GM21717 (cell line): ENCODE data around the gene OR6C2.
"Not testable (repeated sequence)": the region's sequence is repeated elsewhere in the genome, so short reads cannot be mapped to it uniquely, and the experiment has no call there.

ENCODE experiments used
- ATAC-seq: cut with Tn5 transposase; IDR thresholded peaks from one replicate; pipeline ENCODE4 v1.9.1; 2021; ENCODE audit warnings: mild to moderate bottlenecking, moderate library complexity; ENCODE audit not compliant: unreplicated experiment

OR6C2 gene

DNA sequence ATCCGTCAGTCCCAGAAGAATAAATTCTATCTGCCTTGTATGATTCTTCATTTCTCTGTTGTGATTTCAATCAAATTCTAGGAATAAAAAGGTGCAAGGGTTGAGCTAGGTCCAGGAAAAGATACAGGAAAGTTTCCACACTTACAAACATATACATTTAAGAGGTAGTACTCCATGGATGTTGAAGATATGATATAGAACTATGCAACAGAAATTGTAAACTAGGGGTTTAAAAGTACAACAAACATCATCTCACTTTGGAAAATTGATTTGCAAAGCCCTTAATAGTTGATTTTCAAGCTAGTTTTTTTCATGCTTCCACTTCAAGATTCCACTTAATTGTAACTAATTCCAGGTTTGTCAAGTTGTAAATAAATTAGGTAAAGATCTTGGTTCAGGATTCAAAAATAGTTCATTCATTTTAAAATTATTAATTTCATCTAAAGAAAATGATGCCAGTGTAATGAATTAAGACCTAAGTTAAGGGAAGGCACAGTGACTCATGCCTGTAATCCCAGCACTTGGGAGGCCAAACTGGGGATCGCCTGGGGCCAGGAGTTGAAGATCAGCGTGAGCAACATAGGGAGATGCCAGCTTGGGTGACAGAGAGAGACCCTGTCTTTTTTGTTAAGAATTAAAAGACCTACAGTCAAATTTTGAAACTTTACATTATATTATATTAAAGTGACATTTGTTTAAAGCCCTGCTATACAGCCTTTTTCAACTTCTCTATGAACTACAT, 26.4 kb downstream of the OR6C2 start, which contains the start of gene OR6C70:
Gene OR6C70 (minus strand): TSS at position 51 of the 742 bp plus-strand sequence. CDS start 0 bp downstream, at position 51.
- no peak for ATAC-seq

DNA sequence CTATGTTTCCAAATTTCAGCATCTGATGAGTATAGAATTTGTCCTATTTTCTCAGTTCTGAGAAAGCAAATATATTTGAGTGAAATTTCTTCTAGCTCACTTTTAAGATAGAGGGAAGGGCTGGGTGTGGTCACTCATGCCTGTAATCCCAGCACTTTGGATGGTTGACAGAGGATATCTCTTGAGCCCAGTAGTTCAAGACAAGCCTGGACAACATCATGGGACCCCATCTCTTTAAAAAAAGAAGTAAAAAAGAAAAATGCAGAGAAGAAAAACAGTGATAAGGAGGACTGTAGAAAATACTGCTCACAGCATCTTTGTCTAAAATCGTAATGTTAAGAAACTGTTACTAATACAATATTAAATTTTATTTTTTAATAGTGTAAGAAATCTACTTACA, 28.4 kb downstream of the OR6C2 start:
- no peak for ATAC-seq

DNA sequence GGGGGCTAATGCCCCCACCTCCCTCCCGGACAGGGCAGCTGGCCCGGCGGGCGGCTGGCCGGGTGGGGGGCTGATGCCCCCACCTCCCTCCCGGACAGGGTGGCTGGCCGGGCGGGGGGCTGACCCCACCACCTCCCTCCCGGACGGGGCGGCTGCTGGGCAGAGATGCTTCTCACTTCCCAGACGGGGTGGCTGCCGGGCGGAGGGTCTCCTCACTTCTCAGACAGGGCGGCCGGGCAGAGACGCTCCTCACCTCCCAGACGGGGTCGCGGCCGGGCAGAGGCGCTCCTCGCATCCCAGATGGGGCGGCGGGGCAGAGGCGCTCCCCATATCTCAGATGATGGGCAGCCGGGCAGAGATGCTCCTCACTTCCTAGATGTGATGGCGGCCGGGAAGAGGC, 35.3 kb downstream of the OR6C2 start:
- ATAC-seq = not testable (repeated sequence)

DNA sequence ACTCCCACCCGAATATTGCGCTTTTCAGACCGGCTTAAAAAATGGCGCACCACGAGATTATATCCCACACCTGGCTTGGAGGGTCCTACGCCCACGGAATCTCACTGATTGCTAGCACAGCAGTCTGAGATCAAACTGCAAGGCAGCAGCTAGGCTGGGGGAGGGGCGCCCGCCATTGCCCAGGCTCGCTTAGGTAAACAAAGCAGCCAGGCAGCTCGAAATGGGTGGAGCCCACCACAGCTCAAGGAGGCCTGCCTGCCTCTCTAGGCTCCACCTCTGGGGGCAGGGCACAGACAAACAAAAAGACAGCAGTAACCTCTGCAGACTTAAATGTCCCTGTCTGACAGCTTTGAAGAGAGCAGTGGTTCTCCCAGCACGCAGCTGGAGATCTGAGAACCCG, 40.4 kb downstream of the OR6C2 start:
- not testable (repeated sequence) for ATAC-seq

DNA sequence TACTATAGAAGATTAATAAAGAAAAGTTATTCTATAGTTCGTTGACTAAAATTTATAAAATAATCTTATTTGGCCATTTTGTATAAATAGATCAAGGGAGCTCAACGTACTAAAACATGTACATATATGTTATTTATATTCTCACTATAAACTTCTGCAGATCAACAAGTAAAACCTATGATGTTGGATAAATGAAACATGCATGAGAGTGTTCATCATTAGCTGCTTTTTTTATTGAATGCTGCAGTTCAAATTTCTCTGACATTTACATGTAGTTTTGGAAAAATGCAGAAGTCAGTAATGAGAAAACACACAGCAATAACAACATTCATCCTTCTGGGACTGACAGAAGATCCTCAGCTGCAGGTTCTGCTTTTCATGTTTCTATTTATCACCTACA, 48.2 kb downstream of the OR6C2 start, which contains the start of gene OR6C68:
Gene OR6C68 (plus strand): TSS at position 301 of the 400 bp plus-strand sequence. CDS start 0 bp downstream, at position 301.
- ATAC-seq = no peak

DNA sequence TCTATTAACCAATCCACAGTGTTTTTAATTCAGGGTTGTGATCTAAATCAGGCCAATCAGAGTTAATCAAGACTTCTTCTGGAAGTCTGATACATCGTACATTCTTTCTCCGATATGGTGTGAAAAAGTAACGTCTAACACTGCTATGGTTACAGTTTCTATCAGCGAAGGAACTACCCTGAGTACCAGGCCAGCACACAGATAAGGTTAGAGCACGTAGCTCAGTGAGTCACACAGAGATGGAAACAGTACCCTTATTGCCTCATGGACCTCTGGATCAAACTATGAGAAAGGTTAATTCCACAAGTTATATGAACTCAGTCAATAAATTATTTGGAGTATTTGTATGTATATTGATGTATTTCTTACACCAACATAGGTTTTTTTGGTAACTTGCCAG, 51.6 kb downstream of the OR6C2 start:
- ATAC-seq = no peak

DNA sequence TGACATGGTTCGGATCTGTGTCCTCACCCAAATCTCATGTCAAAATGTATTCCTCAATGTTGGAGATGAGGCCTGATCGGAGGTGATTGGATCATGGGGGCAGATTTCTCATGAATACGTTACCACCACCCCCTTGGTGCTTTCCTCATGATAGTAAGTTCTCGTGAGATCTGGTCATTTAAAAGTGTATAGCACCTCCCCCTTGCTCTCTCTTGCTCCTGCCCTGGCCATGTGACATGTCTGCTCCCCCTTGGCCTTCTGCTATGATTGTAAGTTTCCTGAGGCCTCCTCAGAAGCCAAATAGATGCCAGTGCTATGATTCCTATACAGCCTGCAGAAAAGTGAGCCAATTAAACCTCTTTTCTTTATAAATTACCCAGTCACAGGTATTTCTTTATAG, 55.4 kb downstream of the OR6C2 start:
- no peak for ATAC-seq

DNA sequence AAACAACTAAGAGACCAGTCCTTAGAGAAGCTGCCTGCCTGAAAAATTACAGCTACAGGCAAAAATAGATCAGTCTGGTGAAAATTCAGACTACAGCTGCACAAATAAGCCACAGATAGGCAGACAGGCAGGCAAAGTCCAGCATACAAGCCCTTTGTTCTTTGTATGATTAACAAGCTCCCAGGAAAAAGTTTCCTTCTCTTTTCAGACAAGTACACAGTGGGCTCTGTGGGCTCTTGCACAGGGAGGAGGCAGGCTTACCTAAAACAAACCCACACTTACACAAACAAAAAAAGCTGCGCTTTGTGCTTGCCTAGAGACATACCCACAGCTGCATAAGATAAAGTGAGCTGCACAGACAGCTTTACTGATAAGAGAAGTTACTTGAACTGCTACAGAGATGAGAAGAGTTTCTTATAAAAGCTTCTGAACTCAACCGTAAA, 56.0 kb downstream of the OR6C2 start:
- ATAC-seq = no peak

DNA sequence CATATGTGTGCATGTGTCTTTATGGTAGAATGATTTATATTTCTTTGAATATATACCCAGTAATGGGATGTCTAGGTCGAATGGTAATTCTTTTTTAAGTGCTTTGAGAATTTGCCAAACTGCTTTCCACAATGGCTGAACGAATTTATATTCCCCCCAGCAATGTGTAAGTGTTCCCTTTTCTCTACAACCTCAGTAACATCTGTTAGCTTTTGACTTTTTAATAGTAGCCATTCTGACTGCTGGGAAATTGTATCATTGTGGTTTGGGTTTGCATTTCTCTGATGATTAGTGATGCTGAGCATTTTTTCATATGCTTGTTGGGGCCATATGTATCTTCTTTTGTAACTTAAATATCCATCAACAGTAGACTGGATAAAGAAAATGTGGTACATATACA, 57.7 kb downstream of the OR6C2 start:
- ATAC-seq = no peak
